Measurements from ENCODE around the gene TPPP.

DNA sequence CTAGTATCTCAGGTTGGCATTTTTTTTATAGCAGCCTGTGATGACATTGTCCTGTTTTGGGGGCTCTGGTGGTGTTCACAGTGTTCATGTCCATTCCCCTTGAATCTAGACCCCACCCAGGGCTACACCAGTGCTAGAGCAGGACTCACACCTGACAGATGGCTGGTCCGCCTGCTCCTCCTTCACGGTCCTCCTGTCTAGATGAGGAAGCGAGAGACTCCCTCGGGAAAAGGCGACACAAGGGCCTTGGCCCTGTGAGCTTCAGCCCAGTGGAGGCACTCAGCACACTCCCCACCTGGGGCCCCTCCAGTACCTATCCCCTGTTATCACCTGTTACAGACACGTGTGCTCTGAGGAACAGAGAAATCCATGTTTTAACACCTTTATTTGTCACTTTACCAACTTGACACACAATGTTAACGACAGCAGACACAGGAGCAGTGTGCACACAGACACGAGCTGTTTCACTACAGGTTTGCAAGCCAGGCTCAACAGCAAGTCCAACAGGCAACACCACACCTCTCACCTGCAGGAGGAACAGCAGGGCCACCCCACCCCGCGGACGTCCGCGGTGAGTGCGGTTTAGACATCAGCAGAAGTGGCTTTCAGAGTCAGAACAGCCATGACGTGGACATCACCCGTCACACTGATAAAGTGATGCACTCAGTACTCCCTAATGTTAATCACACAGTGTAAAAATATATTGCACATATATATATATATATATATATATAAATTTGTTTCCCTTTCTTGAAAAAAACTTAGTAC is 33.5 kb downstream of the TPPP start:
- no peak for TF ChIP-seq GATA2 (IDR thresholded peaks at IDR 0.05; ENCODE audit: low read depth, low read length)
- TF ChIP-seq GATA3 (IDR thresholded peaks at IDR 0.05; ENCODE audit: low read depth, low read length), result no peak
